Measurements from ENCODE around the gene ATP2B1.

DNA sequence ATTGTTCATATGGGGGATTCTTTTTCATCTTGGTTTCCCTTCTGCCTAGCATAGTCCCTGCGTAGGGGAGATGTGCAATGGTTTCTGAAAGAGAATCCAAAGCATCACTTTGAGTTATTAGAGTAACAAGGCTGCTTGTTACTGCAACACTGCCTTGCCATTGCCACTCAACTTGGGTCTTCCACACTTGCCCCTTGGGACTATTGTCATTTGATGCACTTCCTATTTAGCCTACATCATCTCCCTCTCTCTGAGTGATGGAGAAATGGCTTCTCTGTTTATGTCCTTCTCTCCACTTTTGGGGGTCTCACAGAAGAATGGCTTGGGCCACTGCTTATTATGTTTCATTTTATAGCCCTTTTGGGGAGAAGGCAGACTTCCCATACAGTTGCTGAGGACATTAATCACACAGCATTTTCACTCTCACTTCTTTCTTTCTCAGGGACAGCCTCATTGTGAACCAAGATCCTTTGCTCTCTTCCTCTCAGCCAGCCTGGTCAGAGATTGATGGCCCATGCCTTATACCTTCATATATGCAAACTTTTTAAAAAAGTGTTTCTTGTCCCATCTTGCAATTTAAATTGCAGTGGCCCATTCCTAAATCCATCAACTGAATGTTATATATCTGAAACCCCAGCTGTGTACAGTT, 131.9 kb downstream of the ATP2B1 start:
- no peak for TF ChIP-seq EZH2 (IDR thresholded peaks at IDR 0.05; ENCODE audit: low read length, unreplicated experiment)
- no peak for TF ChIP-seq CTCF (conservative IDR thresholded peaks at IDR 0.05; ENCODE audit: low read depth, low read length)
